Activated CD8-positive, alpha-beta memory T cell treated with anti-CD3 and anti-CD28 coated beads, Interleukin-2, amount 50 U/mL, for 24 hours (primary cell): ENCODE results near the gene DGKA.
"Not testable (repeated sequence)": the region's sequence is repeated elsewhere in the genome, so short reads cannot be mapped to it uniquely, and the experiment has no call there.

Experiments
- DNase-seq: peaks from one replicate; pipeline ENCODE4 v3.0.0-alpha.2; 2020; ENCODE audit errors: extremely low read depth

DGKA gene

DNA sequence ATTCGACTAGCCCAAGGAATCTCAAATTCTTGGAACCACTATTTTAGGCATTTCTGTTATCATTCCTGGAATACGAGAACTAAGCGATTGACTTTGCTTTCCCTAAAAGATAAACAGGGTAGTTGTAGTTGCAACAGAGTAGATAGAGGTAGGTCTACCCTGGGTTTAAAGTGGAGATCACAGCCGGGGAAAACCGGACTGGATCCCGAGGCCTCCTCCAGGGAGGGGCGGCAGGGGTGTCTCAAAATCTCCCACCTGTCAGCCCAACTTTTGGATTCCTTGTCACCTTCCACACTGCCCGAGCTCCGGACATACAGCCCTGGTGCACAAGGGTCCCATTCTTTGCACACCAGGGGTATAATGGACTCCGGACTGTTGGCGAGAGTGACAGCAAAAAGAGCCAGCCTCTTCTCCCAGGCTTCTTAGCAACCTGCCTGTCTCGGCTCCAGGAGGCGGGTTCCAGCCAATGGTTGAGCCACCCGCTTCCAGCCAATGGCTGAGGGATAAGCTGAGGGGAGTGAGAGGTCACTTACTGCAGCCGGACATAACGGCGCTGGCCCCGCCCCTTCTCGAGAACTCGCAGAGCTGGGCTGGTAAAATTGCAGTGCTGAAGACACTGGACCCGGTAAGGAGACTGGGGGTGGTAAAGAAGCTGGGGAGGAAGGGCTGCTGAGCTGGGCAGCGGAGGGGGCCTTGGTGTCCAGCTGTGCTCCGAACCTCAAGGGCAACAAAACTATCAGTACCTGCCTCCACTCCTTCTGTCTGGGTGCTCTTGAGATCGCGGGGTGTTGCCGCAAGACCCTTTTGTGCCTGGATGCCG, 66.0 kb downstream of the DGKA start, which contains the start of gene SUOX:
Gene SUOX (plus strand): TSS at position 562 of the 820 bp plus-strand sequence. CDS start 4,946 bp downstream, outside the sequence.
- no peak for DNase-seq

DNA sequence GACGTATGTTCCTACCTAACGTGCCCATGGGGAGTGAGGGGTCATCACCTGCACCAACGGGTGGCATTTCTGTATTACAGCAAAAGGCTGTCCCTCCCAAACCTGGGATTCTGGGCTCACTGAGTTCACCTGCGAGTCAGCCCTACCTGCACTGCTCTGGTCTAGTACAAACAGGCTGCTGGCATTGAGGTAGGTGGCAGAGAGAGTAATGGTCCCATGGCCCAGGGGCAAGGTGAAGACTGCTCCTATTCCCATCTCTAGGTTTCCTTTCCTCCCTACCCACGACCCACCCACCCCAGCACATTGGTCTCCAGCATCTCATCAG, 66.5 kb downstream of the DGKA start:
- DNase-seq: no peak

DNA sequence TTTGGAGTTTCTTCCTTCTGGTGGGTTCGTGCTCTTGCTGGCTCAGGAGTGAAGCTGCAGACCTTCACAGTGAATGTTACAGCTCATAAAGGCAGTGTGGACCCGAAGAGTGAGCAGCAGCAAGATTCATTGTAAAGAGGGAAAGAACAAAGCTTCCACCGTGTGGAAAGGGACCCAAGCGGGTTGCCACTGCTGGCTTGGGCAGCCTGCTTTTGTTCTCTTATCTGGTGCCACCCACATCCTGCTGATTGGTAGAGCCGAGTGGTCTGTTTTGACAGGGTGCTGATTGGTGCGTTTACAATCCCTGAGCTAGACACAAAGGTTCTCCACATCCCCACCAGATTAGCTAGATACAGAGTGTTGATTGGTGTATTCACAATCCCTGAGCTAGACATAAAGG, 68.6 kb downstream of the DGKA start:
- not testable (repeated sequence) for DNase-seq

DNA sequence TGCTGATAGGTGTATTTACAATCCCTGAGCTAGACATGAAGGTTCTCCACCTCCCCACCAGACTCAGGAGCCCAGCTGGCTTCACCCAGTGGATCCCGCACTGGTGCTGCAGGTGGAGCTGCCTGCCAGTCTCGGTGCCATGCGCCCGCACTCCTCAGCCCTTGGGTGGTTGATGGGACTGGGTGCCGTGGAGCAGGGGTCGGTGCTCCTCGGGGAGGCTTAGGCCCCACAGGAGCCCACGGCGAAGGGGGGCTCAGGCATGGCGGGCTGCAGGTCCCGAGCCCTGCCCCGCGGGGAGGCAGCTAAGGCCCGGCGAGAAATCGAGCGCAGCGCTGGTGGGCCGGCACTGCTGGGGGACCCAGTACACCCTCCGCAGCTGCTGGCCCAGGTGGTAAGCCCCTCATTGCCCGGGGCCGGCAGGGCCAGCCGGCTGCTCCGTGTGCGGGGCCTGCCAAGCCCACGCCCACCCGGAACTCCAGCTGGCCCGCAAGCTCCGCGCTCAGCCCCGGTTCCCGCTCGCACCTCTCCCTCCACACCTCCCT, 69.1 kb downstream of the DGKA start:
- DNase-seq: not testable (repeated sequence)

DNA sequence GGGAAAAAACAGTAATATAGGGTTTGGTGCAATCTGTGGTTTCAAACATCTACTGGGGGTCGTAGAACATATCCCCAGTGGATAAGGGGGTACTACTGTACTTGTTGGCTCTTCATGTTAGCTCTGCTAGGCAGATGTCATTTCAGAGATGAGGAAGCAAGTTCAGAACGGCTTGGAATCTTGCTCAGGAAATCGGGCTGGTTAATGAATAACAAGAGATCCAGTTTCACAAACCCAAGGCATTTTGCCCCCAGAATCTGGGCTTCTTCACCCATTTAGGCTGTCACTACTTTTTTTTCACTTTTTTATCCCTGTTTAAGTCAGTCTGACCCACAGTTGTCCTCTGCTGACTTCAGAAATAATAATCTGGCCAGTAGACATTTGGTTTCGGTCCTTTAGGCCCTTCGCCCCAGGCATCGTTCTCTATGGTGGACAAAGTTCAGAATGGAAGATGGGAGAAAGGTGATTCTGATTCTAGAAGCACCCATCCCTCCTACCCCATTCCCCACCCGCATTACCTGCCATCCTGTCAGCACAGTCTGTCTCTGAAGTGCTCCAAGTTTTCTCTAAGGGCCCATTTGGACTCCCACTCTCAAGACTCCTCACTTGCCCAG, 70.6 kb downstream of the DGKA start:
- DNase-seq: no peak

DNA sequence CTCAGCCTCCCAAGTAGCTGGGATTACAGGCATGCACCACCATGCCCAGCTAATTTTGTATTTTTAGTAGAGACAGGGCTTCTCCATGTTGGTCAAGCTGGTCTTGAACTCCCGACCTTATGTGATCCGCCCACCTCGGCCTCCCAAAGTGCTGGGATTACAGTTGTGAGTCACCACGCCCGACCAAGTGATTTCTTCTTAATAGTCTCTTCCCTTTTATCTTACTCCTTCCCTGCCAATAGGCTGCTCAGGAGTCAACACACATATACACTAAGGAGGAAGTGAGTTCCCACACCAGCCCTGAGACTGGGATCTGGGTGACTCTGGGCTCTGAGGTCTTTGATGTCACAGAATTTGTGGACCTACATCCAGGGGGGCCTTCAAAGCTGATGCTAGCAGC, 72.4 kb downstream of the DGKA start:
- not testable (repeated sequence) for DNase-seq
